ENCODE measurements around the gene IL12A. TPM values are rescaled to one million over a fixed set of nuclear protein-coding genes. Genes with fewer than 3 reads are reported as not detected.

IL12A gene
- total RNA-seq, 1 donor from 2014 or later, result 2.9 TPM

DNA sequence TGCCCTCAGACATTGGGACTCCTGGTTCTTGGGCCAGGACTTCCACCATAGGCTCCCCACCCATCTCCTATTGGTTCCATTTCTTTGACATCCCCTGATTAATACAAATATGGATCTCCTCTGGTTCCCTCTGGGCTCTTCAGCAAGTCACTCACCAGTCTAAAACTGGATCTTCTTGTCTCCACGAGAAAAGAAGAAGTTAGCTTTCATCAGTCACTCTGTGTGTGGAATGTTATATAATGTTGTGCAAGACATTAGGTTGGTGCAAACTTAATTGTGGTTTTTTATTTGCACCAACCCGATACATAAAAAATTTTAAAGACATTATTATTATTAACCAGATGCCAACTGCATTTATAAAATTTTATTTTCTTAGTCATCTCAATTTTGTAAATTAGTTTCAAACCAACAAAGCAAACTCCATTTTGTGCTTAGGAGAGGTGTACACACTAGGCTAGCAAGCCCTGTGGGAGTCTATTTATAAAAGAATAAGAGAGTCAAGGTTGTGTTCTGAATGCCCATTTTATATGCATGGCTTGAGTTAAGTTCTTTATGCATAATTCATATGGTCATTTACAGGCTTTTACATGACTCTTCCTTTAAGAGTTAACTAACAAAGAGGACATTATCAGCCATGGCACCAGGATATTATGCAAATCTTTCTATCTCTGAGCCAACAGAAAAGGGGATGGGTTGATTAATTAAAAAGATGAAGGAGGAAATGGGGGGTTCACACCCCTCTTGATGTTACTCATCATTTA lies 35.1 kb upstream of the IL12A start:
- H3K9me3 ChIP-seq (ENCODE audit: insufficient read depth, low read depth, low read length), result no peaks in the 10 kb centered on the region
- Mint-ChIP-seq H3K9me3 (ENCODE audit: unreplicated experiment) (no peaks in the 10 kb centered on the region), H3K4me1 (ENCODE audit: low read depth, unreplicated experiment) (peaks cover 4% of the 10 kb centered on the region), H3K27me3 (ENCODE audit: low read depth, unreplicated experiment) (no peaks in the 10 kb centered on the region), H3K36me3 (ENCODE audit: low read depth, unreplicated experiment) (no peaks in the 10 kb centered on the region), H3K4me3 (ENCODE audit: unreplicated experiment) (no peak overlapping the region), H3K27ac (ENCODE audit: unreplicated experiment) (no peak overlapping the region)
- H4K20me1 ChIP-seq (ENCODE audit: insufficient read depth, low read length), result no peaks in the 10 kb centered on the region
- H3K79me2 ChIP-seq (ENCODE audit: insufficient read depth, low read length), result no peaks in the 10 kb centered on the region
- no peaks in the 10 kb centered on the region for H3K36me3 ChIP-seq (ENCODE audit: insufficient read depth, low read length)
- no peak overlapping the region for H3K4me2 ChIP-seq (ENCODE audit: low read length)
- H3K9ac ChIP-seq (ENCODE audit: low read length), result no peak overlapping the region
- H2AFZ ChIP-seq (ENCODE audit: low read depth, low read length), result no peak overlapping the region
- no peak for DNase-seq (ENCODE audit: low read depth)
- no peak for FAIRE-seq
- no peak overlapping the region for H3K4me3 ChIP-seq (ENCODE audit: insufficient read depth, low read depth, low read length)
- TF ChIP-seq EZH2 (IDR thresholded peaks at IDR 0.05; ENCODE audit: insufficient read depth, low read length), result no peak
- TF ChIP-seq, protein P1, sequence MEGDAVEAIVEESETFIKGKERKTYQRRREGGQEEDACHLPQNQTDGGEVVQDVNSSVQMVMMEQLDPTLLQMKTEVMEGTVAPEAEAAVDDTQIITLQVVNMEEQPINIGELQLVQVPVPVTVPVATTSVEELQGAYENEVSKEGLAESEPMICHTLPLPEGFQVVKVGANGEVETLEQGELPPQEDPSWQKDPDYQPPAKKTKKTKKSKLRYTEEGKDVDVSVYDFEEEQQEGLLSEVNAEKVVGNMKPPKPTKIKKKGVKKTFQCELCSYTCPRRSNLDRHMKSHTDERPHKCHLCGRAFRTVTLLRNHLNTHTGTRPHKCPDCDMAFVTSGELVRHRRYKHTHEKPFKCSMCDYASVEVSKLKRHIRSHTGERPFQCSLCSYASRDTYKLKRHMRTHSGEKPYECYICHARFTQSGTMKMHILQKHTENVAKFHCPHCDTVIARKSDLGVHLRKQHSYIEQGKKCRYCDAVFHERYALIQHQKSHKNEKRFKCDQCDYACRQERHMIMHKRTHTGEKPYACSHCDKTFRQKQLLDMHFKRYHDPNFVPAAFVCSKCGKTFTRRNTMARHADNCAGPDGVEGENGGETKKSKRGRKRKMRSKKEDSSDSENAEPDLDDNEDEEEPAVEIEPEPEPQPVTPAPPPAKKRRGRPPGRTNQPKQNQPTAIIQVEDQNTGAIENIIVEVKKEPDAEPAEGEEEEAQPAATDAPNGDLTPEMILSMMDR (IDR thresholded peaks at IDR 0.05; ENCODE audit: insufficient read depth, low read depth, low read length), result no peak
- H3K27me3 ChIP-seq (ENCODE audit: insufficient read depth, low read length), result no peaks in the 10 kb centered on the region
- H3K27ac ChIP-seq (ENCODE audit: low read depth, low read length), result no peak overlapping the region
- H3K4me1 ChIP-seq (ENCODE audit: insufficient read depth, low read length), result no peaks in the 10 kb centered on the region

DNA sequence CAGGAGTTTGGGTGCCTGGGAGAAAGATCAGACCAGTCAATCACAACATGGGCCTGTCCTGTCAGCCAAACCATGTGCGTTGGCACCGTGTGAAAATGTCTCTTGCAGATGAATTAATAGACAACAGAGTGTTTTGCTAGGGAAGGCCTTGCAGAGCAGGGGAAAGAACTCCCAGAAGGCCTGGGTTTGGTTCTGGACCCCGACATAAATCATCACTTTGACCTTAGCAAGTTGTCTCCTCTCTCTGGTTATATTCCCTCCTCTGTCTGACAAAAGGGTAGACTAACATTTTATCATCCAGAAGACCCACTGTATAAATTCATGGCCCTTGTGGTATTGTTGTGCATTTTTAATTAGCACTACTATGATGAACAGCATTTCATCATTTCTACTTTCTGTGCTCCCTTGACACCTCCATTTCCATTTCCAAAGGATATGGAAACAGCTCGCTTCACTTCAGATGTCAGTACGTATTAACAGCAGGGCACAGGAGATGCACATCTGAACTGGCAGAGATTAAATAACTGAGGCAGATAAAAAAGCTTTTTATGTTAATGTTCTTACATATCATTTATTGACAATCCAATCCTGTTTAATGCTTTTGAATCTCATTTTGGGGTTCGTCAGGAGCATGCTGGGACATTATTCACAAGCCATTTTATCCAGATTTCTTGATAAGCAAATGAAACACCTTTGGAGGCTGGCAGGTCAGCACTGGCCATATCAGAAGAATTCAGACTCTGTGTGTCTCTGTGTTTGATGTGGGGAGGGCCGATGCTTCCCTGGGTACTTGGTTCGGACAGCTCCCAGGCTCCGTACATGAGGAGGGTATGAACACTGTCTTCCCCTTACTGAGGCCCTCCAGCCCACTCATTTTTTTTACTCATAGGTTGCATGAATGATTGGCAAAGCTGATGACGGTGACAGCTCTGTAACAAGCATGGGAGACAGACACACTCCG lies 28.2 kb upstream of the IL12A start:
- H3K27ac ChIP-seq (ENCODE audit: low read depth, low read length), result no peak overlapping the region
- Mint-ChIP-seq H3K36me3 (ENCODE audit: low read depth, unreplicated experiment) (no peaks in the 10 kb centered on the region), H3K27ac (ENCODE audit: unreplicated experiment) (no peak overlapping the region), H3K4me1 (ENCODE audit: low read depth, unreplicated experiment) (peaks cover 8% of the 10 kb centered on the region), H3K27me3 (ENCODE audit: low read depth, unreplicated experiment) (no peaks in the 10 kb centered on the region), H3K9me3 (ENCODE audit: unreplicated experiment) (no peaks in the 10 kb centered on the region), H3K4me3 (ENCODE audit: unreplicated experiment) (no peak overlapping the region)
- DNase-seq (ENCODE audit: low read depth), result no peak
- no peaks in the 10 kb centered on the region for H3K36me3 ChIP-seq (ENCODE audit: insufficient read depth, low read length)
- TF ChIP-seq, protein P1 (IDR thresholded peaks at IDR 0.05; ENCODE audit: insufficient read depth, low read depth, low read length), result no peak
- TF ChIP-seq EZH2 (IDR thresholded peaks at IDR 0.05; ENCODE audit: insufficient read depth, low read length), result no peak
- H3K4me1 ChIP-seq (ENCODE audit: insufficient read depth, low read length), result peaks cover 9% of the 10 kb centered on the region
- H2AFZ ChIP-seq (ENCODE audit: low read depth, low read length), result no peak overlapping the region
- no peaks in the 10 kb centered on the region for H3K79me2 ChIP-seq (ENCODE audit: insufficient read depth, low read length)
- H3K4me3 ChIP-seq (ENCODE audit: insufficient read depth, low read depth, low read length), result no peak overlapping the region
- no peaks in the 10 kb centered on the region for H3K27me3 ChIP-seq (ENCODE audit: insufficient read depth, low read length)
- no peaks in the 10 kb centered on the region for H3K9me3 ChIP-seq (ENCODE audit: insufficient read depth, low read depth, low read length)
- no peak for FAIRE-seq
- H3K4me2 ChIP-seq (ENCODE audit: low read length), result no peak overlapping the region
- no peaks in the 10 kb centered on the region for H4K20me1 ChIP-seq (ENCODE audit: insufficient read depth, low read length)
- H3K9ac ChIP-seq (ENCODE audit: low read length), result no peak overlapping the region
